IPS-18a (cell line): ENCODE data around the gene RAB44.

Source experiments
- H3K27ac ChIP-seq: one replicate; pipeline ENCODE4 v1.5.1; 2013; ENCODE audit warnings: low read length
- H3K27me3 ChIP-seq: one replicate; pipeline ENCODE4 v1.6.1; 2013; ENCODE audit warnings: mild to moderate bottlenecking, low read length; ENCODE audit not compliant: control insufficient read depth, insufficient read depth
- H3K36me3 ChIP-seq: one replicate; pipeline ENCODE4 v1.6.1; 2013; ENCODE audit warnings: low read depth, low read length; ENCODE audit not compliant: control insufficient read depth
- H3K4me1 ChIP-seq: one replicate; pipeline ENCODE4 v1.6.1; 2013; ENCODE audit warnings: low read depth, low read length; ENCODE audit not compliant: control insufficient read depth
- H3K4me3 ChIP-seq: one replicate; pipeline ENCODE4 v1.5.1; 2013; ENCODE audit warnings: low read length
- H3K9ac ChIP-seq: one replicate; pipeline ENCODE4 v1.6.1; 2013; ENCODE audit warnings: mild to moderate bottlenecking, low read length, moderate library complexity
- H3K9me3 ChIP-seq: one replicate; pipeline ENCODE4 v1.6.1; 2013; ENCODE audit warnings: low read depth, low read length; ENCODE audit not compliant: control insufficient read depth

The RAB44 gene

GRCh38 chr6:36660771-36661471 is 36.7 kb upstream of the RAB44 start:
- Histone ChIP-seq H3K36me3 (no peaks in the 10 kb centered on the region), H3K9ac (no peak overlapping the region), H3K4me1 (peaks cover 3% of the 10 kb centered on the region), H3K27me3 (peaks cover 10% of the 10 kb centered on the region), H3K4me3 (peak overlapping the region; percentile 11), H3K9me3 (no peaks in the 10 kb centered on the region), H3K27ac (no peak overlapping the region)

DNA sequence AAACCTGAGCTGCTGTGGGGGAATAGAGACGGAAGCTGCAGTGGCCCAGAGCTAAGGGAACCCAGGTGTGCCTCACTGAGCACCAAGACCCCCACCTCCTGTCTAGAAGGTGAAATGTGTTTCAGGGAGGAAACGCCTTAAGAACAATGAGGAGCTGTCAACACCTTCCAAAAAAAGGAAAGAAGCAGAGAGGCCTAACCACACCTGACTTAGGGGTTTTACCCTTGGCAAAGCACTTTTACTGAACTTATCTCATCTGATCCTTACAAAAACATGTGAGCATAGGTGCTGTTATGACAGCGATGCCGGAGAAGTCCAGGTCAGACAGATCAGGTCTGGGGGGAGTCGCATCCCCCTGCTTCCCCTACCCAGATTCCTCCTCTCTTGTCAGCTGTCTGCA is 35.2 kb upstream of the RAB44 start:
- Histone ChIP-seq H3K27me3 (peaks cover 10% of the 10 kb centered on the region), H3K4me3 (no peak overlapping the region), H3K27ac (no peak overlapping the region), H3K4me1 (peaks cover 17% of the 10 kb centered on the region), H3K36me3 (no peaks in the 10 kb centered on the region), H3K9ac (no peak overlapping the region), H3K9me3 (no peaks in the 10 kb centered on the region)

DNA sequence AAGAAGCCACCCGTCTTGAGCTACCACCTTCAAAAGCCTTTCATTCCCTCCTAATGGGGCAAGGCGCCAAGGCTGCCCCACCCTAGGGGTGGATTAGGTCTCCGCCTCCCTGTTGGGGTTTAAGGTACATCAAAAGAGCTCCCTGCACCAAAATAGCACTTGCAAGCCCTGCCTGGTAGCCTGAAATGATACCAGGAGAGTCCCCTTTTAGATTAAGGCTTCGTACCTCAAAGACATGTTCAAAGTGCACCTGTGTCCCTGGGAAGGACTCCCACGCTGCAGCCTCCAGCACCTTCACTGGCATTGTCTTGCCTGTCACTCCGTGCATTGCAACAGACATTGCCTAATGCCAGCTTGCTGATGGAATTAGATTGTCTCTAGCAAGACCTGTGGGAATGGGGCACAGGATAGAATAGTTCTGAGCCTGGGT is 34.8 kb upstream of the RAB44 start:
- peaks cover 18% of the 10 kb centered on the region for H3K4me1 ChIP-seq
- H3K9ac ChIP-seq = no peak overlapping the region
- no peaks in the 10 kb centered on the region for H3K36me3 ChIP-seq
- H3K4me3 ChIP-seq = no peak overlapping the region
- peaks cover 10% of the 10 kb centered on the region for H3K27me3 ChIP-seq
- no peaks in the 10 kb centered on the region for H3K9me3 ChIP-seq
- H3K27ac ChIP-seq = no peak overlapping the region

DNA sequence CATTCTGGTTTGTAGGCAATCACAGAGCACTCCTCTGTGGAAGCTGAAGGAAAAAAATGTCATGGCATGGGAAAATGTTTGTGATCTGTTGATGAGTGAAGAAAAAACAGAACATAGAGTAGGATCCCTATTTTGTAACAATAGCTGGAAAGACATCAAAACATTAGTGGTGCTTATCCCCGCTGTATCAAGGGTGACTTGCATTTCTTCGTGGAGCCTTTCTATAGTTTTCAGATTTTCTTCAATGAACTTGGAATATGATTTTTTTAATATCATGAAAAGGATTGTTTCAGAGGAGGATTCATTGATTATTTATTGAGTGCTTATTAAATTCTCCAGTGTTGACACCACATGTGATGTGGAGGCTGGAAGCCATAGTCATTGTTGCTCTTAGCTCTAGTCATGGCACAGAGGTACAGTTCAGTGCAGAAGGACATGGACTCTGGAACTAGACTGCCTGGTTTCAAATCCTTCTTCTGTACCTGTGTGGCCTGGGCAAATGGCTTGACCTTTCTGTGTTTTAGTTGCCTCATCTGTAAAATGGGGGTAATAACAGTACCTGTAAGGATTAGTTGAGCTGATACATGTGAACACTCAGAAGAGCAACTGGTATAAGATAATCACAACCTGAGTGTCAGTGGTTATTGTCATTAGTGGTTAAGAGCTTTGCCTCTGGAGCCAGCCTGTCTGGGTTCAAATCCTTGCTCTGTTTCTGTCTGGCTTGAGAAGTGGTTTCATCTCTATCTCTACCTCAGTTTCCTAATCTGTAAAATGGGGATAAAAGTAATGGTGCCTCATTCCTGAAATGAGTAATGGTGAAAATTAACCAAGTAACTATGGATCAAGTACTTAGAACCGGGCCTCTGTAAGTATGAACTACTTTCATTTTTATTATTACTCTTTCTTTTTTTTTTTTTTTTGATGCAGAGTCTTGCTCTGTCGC is 33.9 kb upstream of the RAB44 start:
- Histone ChIP-seq H3K36me3 (no peaks in the 10 kb centered on the region), H3K4me3 (no peak overlapping the region), H3K27ac (no peak overlapping the region), H3K27me3 (peaks cover 10% of the 10 kb centered on the region), H3K9ac (no peak overlapping the region), H3K4me1 (peaks cover 18% of the 10 kb centered on the region), H3K9me3 (no peaks in the 10 kb centered on the region)

DNA sequence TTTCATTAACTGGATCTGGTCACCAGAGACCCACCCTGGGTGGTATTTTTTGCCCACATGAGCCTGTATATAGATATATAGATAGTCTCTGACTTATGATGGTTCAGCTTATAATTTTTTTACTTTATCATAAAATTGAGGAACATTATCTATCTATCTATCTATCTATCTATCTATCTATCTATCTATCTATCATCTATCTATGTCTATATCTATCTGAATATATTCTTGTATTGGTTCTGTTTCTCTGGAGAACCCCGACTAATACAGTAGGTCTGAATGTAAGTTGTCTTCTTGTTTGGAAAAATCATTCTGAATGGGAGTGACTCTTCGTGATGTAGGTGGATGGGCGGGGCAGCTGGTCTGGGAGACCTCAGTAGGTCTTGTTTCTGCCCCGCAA is 32.4 kb upstream of the RAB44 start:
- Histone ChIP-seq H3K4me1 (peaks cover 25% of the 10 kb centered on the region), H3K27ac (no peak overlapping the region), H3K27me3 (peaks cover 10% of the 10 kb centered on the region), H3K9ac (no peak overlapping the region), H3K4me3 (no peak overlapping the region), H3K9me3 (no peaks in the 10 kb centered on the region), H3K36me3 (no peaks in the 10 kb centered on the region)

- Histone ChIP-seq H3K9ac (peak overlapping the region; percentile 24), H3K9me3 (no peaks in the 10 kb centered on the region), H3K36me3 (no peaks in the 10 kb centered on the region), H3K4me3 (no peak overlapping the region), H3K27me3 (peaks cover 5% of the 10 kb centered on the region), H3K4me1 (peaks cover 25% of the 10 kb centered on the region), H3K27ac (peak overlapping the region; percentile 16)
Observed at GRCh38 chr6:36666287-36666686, 31.3 kb upstream of the RAB44 start.

DNA sequence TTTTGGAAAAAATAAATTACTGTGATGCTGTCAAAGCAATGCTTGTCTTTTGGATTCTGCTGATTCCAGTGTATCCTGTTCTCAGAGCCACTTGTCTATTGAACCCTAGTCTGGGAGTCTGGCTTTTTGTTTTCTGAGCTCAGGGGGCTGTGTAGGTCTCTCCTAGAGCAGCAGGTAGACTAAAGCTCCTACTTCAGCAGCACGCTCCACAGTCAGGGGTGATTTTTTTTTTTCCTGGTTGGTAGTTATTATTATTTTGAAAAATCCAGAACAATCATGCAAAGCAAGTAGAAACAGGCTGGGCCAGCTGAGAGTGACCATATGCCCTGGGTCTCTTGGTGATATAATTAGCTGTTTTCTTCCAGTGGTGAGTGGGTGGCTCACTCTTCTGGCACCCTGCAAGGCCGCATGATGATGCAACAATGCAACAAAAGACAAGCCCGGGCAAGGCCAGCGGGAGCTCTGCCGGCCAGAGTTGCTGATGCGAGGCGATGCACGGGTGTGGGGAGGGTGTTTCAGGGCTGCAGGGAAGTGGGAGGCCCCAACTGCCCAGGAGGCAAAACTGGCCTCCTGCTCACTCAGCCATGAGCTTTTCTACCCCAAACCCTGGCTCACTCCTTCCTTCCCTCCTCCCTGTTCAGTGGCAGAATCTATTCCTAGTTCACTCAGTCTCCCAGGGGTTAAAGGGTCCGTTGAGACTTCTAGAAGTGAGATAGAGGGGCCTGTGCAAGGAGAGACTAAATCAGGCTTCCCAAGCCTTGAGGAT is 30.6 kb upstream of the RAB44 start:
- Histone ChIP-seq H3K36me3 (no peaks in the 10 kb centered on the region), H3K4me1 (peaks cover 25% of the 10 kb centered on the region), H3K27ac (peak overlapping the region; percentile 49), H3K27me3 (no peaks in the 10 kb centered on the region), H3K4me3 (no peak overlapping the region), H3K9ac (peak overlapping the region; percentile 24), H3K9me3 (no peaks in the 10 kb centered on the region)

GRCh38 chr6:36668591-36668990 is 29.0 kb upstream of the RAB44 start:
- no peaks in the 10 kb centered on the region for H3K36me3 ChIP-seq
- no peak overlapping the region for H3K4me3 ChIP-seq
- no peaks in the 10 kb centered on the region for H3K9me3 ChIP-seq
- H3K9ac ChIP-seq = no peak overlapping the region
- H3K27me3 ChIP-seq = no peaks in the 10 kb centered on the region
- peaks cover 25% of the 10 kb centered on the region for H3K4me1 ChIP-seq
- H3K27ac ChIP-seq = no peak overlapping the region

- no peak overlapping the region for H3K27ac ChIP-seq
- H3K4me1 ChIP-seq = peaks cover 25% of the 10 kb centered on the region
- H3K4me3 ChIP-seq = no peak overlapping the region
- H3K27me3 ChIP-seq = no peaks in the 10 kb centered on the region
- H3K9ac ChIP-seq = no peak overlapping the region
- no peaks in the 10 kb centered on the region for H3K36me3 ChIP-seq
- H3K9me3 ChIP-seq = no peaks in the 10 kb centered on the region
Observed at GRCh38 chr6:36669002-36669401, 28.6 kb upstream of the RAB44 start.

GRCh38 chr6:36670271-36670670 is 27.4 kb upstream of the RAB44 start:
- peaks cover 25% of the 10 kb centered on the region for H3K4me1 ChIP-seq
- H3K9me3 ChIP-seq = no peaks in the 10 kb centered on the region
- no peaks in the 10 kb centered on the region for H3K27me3 ChIP-seq
- no peak overlapping the region for H3K9ac ChIP-seq
- no peak overlapping the region for H3K27ac ChIP-seq
- H3K36me3 ChIP-seq = no peaks in the 10 kb centered on the region
- no peak overlapping the region for H3K4me3 ChIP-seq

- no peaks in the 10 kb centered on the region for H3K9me3 ChIP-seq
- no peak overlapping the region for H3K4me3 ChIP-seq
- peaks cover 24% of the 10 kb centered on the region for H3K4me1 ChIP-seq
- no peak overlapping the region for H3K27ac ChIP-seq
- H3K36me3 ChIP-seq = no peaks in the 10 kb centered on the region
- H3K9ac ChIP-seq = no peak overlapping the region
- peaks cover 3% of the 10 kb centered on the region for H3K27me3 ChIP-seq
Observed at GRCh38 chr6:36671687-36672375, 25.8 kb upstream of the RAB44 start.
